NCI-H1105 treated with DMSO at 0.1 percent for 48 hours (cell line): Measurements from ENCODE around the gene FBLN5.
A peak's percentile ranks its signal among the peaks of the same experiment; 100 is the strongest.
"Not testable (repeated sequence)": the region's sequence is repeated elsewhere in the genome, so short reads cannot be mapped to it uniquely, and the experiment has no call there.

Experiments
- DNase-seq: peaks from one replicate; lab custom pipeline; 2025; lab: John Stamatoyannopoulos, UW

FBLN5 gene

GRCh38 chr14:91861091-91861490, 86.4 kb downstream of the FBLN5 start:
- no peak for DNase-seq

GRCh38 chr14:91860238-91860637, 87.3 kb downstream of the FBLN5 start:
- no peak for DNase-seq

- DNase-seq, result no peak
These were observed 88.8 kb downstream of the FBLN5 start for GRCh38 chr14:91858536-91859275.

- no peak for DNase-seq
These were observed 89.9 kb downstream of the FBLN5 start for GRCh38 chr14:91857614-91858013.

- DNase-seq, result no peak
These were observed 93.1 kb downstream of the FBLN5 start for GRCh38 chr14:91854327-91854934.

GRCh38 chr14:91851563-91851962, 95.9 kb downstream of the FBLN5 start:
- no peak for DNase-seq

GRCh38 chr14:91848504-91849001, 98.9 kb downstream of the FBLN5 start:
- DNase-seq, result no peak

- DNase-seq, result no peak
These were observed 99.8 kb downstream of the FBLN5 start for GRCh38 chr14:91847693-91848092.

- no peak for DNase-seq
These were observed 101.8 kb downstream of the FBLN5 start for GRCh38 chr14:91845652-91846051.

- DNase-seq, result not testable (repeated sequence)
These were observed 102.4 kb downstream of the FBLN5 start for GRCh38 chr14:91845056-91845455.

GRCh38 chr14:91844029-91844428, 103.5 kb downstream of the FBLN5 start:
- no peak for DNase-seq

- DNase-seq, result no peak
These were observed 104.1 kb downstream of the FBLN5 start for GRCh38 chr14:91843437-91843836.

GRCh38 chr14:91841065-91841464, 106.4 kb downstream of the FBLN5 start:
- DNase-seq, result no peak

GRCh38 chr14:91839749-91840148, 107.7 kb downstream of the FBLN5 start:
- no peak for DNase-seq

- DNase-seq, result no peak
These were observed 110.4 kb downstream of the FBLN5 start for GRCh38 chr14:91837076-91837475.

GRCh38 chr14:91835920-91836843, 111.3 kb downstream of the FBLN5 start:
- peak; percentile 91 for DNase-seq

- peak; percentile 14 for DNase-seq
These were observed 112.1 kb downstream of the FBLN5 start for GRCh38 chr14:91835197-91835919.

GRCh38 chr14:91834571-91834970, 112.9 kb downstream of the FBLN5 start:
- DNase-seq, result no peak

GRCh38 chr14:91831337-91831736, 116.2 kb downstream of the FBLN5 start:
- peak; percentile 25 for DNase-seq

- DNase-seq, result peak; percentile 92
These were observed 116.7 kb downstream of the FBLN5 start for GRCh38 chr14:91830777-91831176.

- DNase-seq, result no peak
These were observed 118.0 kb downstream of the FBLN5 start for GRCh38 chr14:91829511-91829910.

GRCh38 chr14:91827746-91828145, 119.7 kb downstream of the FBLN5 start:
- no peak for DNase-seq
